HG02970 (cell line): ENCODE data around the gene TET2.

Experiments used
- ATAC-seq: cut with Tn5 transposase; IDR thresholded peaks from one replicate; pipeline ENCODE4 v1.9.1; 2021; ENCODE audit warnings: mild to moderate bottlenecking, moderate library complexity, moderate number of reproducible peaks; ENCODE audit not compliant: unreplicated experiment, low FRiP score

Gene TET2

GRCh38 chr4:105179539-105180401, 33.1 kb downstream of the TET2 start:
- ATAC-seq: no peak

DNA sequence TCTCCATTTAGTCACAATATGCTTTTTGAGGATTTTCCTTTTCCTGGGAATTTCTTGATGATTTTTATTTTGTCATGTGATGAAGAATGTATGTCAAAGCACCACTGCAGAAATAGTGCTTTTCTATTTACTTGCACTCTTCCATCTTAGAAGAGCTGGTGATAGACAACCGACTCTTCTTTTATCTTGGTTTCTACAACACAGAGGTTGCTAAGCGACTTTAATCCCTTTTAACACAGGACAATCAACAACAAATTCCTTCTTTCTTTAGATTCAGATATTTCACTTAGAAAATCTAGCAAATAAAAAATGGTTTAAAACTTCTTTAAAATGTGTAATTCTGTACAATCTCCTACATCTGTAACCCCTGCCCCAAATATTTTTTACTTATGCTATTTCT, 34.6 kb downstream of the TET2 start:
- no peak for ATAC-seq

DNA sequence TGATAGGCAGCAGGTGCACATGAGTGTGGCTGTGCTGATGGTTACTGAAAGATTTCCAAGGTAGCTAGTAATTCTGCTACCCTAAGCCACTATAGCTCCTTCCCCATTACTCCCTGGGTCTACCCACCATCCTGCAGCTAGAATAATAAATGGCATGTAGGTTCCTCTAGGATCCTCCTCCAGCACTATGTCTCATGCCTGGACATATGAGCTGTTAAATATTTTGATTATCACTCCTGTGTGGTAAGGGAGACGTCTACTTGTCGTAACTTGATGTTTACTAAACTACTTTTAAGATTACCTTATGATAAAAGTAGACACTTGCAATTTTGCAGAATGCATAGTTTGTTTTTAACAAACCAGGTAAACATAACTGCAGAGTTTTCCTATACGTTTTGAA, 35.5 kb downstream of the TET2 start:
- no peak for ATAC-seq

GRCh38 chr4:105184316-105184980, 37.8 kb downstream of the TET2 start:
- no peak for ATAC-seq

- no peak for ATAC-seq
Observed at GRCh38 chr4:105186701-105187161, 40.1 kb downstream of the TET2 start.

- no peak for ATAC-seq
Observed at GRCh38 chr4:105189855-105190650, 43.4 kb downstream of the TET2 start.

DNA sequence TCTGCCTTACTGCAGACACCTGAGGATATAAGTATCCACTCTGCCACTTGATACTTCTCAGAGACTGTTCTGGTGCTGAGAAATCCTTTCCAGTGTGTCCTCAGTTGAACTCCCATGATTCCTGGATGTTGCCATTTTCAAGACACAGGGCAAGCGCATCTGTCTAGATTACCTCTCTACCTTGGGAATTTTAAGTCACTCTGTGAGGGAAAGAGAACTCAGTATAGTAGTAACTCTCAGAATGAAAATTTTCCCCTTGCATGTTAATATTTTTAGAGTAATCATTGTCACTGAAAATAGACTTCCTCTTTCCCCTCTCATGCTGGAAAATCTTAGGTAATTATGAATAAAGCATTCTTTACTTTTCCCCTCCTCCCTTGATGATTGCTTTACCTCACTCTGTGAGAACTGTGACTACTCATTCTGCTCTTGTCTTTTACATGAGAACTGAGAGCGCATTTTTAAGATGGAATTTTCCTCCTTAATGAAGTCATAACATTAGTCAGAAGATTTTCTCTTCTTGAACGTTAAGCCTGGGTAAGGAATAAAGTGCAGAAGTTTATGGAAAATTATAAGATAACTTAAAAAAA, 45.0 kb downstream of the TET2 start:
- ATAC-seq: peak; percentile 48

- no peak for ATAC-seq
Observed at GRCh38 chr4:105192474-105192873, 45.8 kb downstream of the TET2 start.

GRCh38 chr4:105192910-105193309, 46.2 kb downstream of the TET2 start:
- ATAC-seq: no peak

DNA sequence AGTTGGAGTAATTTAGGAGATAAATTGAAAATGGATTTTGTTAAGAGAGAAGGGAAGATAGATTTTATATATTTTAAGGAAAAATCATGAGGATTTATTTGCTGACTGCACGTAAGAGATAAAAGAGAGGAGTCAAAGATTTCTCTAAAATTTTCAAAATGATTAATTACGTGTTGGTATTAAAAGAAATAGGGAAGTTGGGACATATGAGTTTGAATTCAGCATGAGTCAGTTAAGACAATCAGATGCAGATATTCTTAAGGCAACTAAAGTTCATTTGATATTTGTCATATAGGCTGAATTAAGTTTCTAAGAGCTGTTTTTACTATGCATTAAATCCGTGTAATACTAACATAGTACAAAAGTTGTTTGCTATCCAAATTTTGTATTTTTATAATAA, 46.9 kb downstream of the TET2 start:
- no peak for ATAC-seq

DNA sequence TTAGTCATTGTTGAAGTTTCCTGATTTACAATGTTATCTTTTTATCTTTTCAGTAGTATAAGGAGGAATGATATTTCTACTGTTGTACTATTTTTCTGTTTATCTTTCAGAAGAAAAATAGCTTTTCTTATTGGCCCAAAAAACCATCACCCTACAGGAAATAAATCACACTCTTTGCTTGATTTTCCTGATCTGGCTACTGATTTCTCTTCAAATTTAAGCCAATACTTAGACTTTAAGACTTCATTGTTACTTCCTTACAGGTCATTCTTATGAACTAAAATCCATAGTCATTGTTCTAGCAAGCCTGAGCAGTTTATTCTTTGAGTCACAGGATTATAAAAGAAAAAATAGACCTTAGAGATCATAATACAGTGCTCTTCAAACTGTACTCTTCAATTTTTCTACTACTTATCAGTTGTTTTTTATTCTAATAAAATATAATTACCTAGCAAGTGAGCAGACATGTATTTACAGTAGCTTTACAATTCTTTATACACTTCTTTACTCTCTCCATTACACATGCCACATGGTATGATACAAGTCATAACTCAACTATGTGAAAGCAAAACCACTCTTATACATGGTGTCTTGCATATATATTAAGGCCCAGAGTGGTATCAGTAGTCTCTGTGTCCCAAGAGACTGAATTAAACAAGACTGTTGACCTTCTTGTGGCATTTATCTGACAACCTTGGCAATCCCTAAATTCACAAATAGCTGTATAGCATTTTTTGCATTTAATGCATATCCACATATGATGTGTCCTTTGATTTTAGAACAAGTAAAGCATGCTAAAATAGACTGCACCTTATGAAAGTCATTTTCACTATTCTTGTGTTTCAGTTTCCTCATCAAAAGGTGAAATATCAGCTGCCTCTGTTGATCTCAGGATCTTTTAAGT, 47.9 kb downstream of the TET2 start:
- peak; percentile 85 for ATAC-seq

DNA sequence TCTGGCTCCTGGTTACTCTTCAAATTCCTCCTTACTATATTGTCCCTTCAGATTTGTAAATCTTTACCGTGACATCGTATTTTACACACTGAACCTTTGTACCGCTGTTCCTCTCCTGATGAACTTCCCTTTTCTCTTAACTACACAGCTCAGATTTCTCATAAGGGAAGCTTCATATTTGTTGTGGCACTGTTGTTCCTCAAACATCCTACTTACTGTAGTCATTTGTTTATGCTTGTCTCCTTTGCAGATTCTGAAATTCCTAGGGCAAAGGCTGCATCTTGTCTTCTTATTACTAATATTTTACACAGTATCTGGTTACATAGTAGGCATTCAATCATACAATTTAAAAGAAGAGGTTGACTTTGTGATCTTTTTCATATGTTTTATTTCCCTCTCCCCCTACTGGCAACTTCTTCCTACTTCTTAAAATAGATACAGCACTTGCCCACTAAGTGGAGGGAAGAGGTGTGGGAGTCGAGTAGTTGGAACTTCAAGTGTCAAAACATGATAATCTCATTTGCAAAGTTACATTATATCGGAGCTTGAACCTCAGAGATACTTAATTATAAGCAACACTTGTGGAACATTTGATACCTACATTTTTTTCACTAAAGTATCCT, 50.0 kb downstream of the TET2 start:
- ATAC-seq: no peak

- ATAC-seq: no peak
Observed at GRCh38 chr4:105197777-105198176, 51.1 kb downstream of the TET2 start.

GRCh38 chr4:105198541-105198940, 51.9 kb downstream of the TET2 start:
- no peak for ATAC-seq

- ATAC-seq: no peak
Observed at GRCh38 chr4:105206214-105206613, 59.5 kb downstream of the TET2 start.

DNA sequence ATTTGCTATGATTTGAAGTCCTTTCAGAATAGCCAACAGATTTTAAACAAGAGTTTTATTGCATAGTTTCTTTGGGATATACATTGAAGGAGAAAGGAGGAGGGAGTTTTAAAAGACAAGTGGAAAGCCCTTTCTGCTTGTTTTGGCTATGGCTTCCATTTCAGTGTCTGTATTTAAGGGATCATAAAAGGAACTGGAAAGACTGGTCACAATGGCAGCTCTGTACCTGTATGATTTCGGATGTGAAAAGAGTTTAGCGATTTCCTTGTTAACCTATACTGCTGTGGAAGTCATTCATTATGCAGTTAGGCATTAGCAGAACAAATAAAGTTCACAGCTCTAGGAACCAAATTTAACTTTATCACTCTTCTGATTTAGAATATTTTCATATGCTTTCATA, 60.7 kb downstream of the TET2 start:
- no peak for ATAC-seq

- no peak for ATAC-seq
Observed at GRCh38 chr4:105208561-105208960, 61.9 kb downstream of the TET2 start.

GRCh38 chr4:105210916-105211315, 64.2 kb downstream of the TET2 start:
- no peak for ATAC-seq

DNA sequence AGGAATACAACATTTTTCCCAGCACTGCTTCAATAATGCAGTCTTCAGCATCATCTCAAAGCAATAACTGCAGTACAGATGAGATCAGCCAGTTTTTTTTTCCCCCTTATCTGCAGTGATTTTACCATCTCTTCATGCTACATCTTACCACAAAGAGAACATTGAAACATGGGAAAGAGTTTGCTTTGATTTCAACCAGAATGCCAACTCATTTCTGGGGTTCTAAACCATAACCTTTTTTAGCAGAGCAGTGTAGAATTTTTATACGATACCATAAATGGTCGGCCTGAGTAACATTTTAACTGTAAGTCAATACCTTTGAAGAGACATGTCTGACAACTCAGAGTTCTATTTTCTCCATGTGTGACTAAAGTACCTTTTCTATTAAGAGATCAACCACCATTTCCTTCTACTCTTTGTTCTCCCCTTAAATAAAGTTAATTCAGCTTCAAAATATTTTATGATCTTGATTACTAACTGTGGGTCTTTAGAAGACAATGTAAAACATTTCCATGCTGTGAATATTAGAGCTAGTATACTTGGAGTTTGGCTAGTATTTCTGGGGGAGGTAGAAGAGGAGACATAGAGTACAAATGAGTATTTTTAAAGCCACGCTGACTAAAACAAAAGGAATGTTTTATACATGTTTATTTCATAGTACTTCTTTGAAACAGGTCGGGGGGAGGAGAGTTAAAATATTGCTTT, 69.1 kb downstream of the TET2 start:
- no peak for ATAC-seq
